Activated T-helper 2 cell treated with anti-CD3 and anti-CD28 coated beads, Interferon-gamma antibody, Interleukin-2, Interleukin-4, amounts not matched to agents 10 μg/mL and 5 μg/mL and 100 μg/mL, durations not matched to agents 14 hours and 24 hours and 36 hours (primary cell): ENCODE results near the gene RAB19. TPM values are rescaled to one million over a fixed set of nuclear protein-coding genes. Genes with fewer than 3 reads are reported as not detected.
"Not testable (repeated sequence)": the region's sequence is repeated elsewhere in the genome, so short reads cannot be mapped to it uniquely, and the experiment has no call there.

Experiments used
- DNase-seq: peaks from one replicate; pipeline ENCODE4 v3.0.0; 2021; ENCODE audit warnings: low spot score
- H3K27ac Mint-ChIP-seq: one replicate; pipeline ENCODE4 v1.8.0; 2021; ENCODE audit warnings: mixed read lengths
- H3K27me3 Mint-ChIP-seq: one replicate; pipeline ENCODE4 v1.8.0; 2021; ENCODE audit warnings: low read depth, mixed read lengths
- H3K36me3 Mint-ChIP-seq: one replicate; pipeline ENCODE4 v1.8.0; 2021; ENCODE audit warnings: low read depth, mixed read lengths
- H3K4me1 Mint-ChIP-seq: one replicate; pipeline ENCODE4 v1.8.0; 2021; ENCODE audit warnings: low read depth, mixed read lengths
- H3K4me3 Mint-ChIP-seq: one replicate; pipeline ENCODE4 v1.8.0; 2021; ENCODE audit warnings: low read depth, mild to moderate bottlenecking, moderate library complexity, mixed read lengths
- H3K9me3 Mint-ChIP-seq: one replicate; pipeline ENCODE4 v1.8.0; 2021; ENCODE audit warnings: mixed read lengths
- intact Hi-C: fragments of 100-400 bp; cut with micrococcal nuclease; formaldehyde crosslinking; loops from one replicate; pipeline ENCODE4 v1.15.1; 2023
- total RNA-seq: library from RNA; stranded (reverse); gene quantifications from 2 replicates; pipeline ENCODE4 v1.2.3, GENCODE V29; 2022

RAB19 gene
- total RNA-seq, 1 donor from 2014 or later = 12.5 TPM

GRCh38 chr7:140441519-140441918 lies 37.7 kb downstream of the RAB19 start:
- Mint-ChIP-seq H3K4me3 (no peak overlapping the region), H3K9me3 (no peaks in the 10 kb centered on the region), H3K27ac (no peak overlapping the region), H3K27me3 (no peaks in the 10 kb centered on the region), H3K36me3 (no peaks in the 10 kb centered on the region), H3K4me1 (peaks cover 13% of the 10 kb centered on the region)
- intact Hi-C loops = loop anchor here (5.0 kb wide), 1 partner anchor 36 kb away; the partner anchor contains the start of gene MKRN1
- DNase-seq = no peak

GRCh38 chr7:140446467-140446866 lies 42.6 kb downstream of the RAB19 start:
- H3K27me3 Mint-ChIP-seq = no peaks in the 10 kb centered on the region

GRCh38 chr7:140447841-140448240 lies 44.0 kb downstream of the RAB19 start:
- Mint-ChIP-seq H3K4me1 (peaks cover 56% of the 10 kb centered on the region), H3K36me3 (peaks cover 15% of the 10 kb centered on the region), H3K9me3 (no peaks in the 10 kb centered on the region), H3K4me3 (no peak overlapping the region), H3K27me3 (no peaks in the 10 kb centered on the region), H3K27ac (no peak overlapping the region)
- intact Hi-C loops = no loop called here
- no peak for DNase-seq

More at GRCh38 chr7:140446467-140446866, 42.6 kb downstream of the RAB19 start:
- Mint-ChIP-seq H3K4me1 (peaks cover 46% of the 10 kb centered on the region), H3K36me3 (peaks cover 4% of the 10 kb centered on the region), H3K9me3 (no peaks in the 10 kb centered on the region), H3K4me3 (no peak overlapping the region), H3K27ac (no peak overlapping the region)
- intact Hi-C loops = no loop called here
- DNase-seq = no peak

GRCh38 chr7:140448781-140449480 lies 45.1 kb downstream of the RAB19 start:
- Mint-ChIP-seq H3K4me3 (no peak overlapping the region), H3K9me3 (no peaks in the 10 kb centered on the region), H3K27ac (peak overlapping the region; percentile 44), H3K27me3 (no peaks in the 10 kb centered on the region), H3K4me1 (peaks cover 66% of the 10 kb centered on the region), H3K36me3 (peaks cover 24% of the 10 kb centered on the region)
- no peak for DNase-seq
- intact Hi-C loops = no loop called here

GRCh38 chr7:140451716-140452115 lies 47.9 kb downstream of the RAB19 start:
- Mint-ChIP-seq H3K4me1 (peaks cover 83% of the 10 kb centered on the region), H3K4me3 (no peak overlapping the region), H3K27ac (peak overlapping the region; percentile 68)

GRCh38 chr7:140453273-140453672 lies 49.4 kb downstream of the RAB19 start:
- DNase-seq = no peak
- H3K4me3 Mint-ChIP-seq = no peak overlapping the region
- intact Hi-C loops = loop anchor here (5.0 kb wide), 1 partner anchor 76 kb away; no protein-coding TSS in a partner anchor
- peaks cover 61% of the 10 kb centered on the region for H3K36me3 Mint-ChIP-seq
- H3K27me3 Mint-ChIP-seq = no peaks in the 10 kb centered on the region
- peaks cover 78% of the 10 kb centered on the region for H3K4me1 Mint-ChIP-seq
- H3K9me3 Mint-ChIP-seq = no peaks in the 10 kb centered on the region
- H3K27ac Mint-ChIP-seq = peak overlapping the region; percentile 54

More at GRCh38 chr7:140451716-140452115, 47.9 kb downstream of the RAB19 start:
- H3K27me3 Mint-ChIP-seq = no peaks in the 10 kb centered on the region
- peaks cover 52% of the 10 kb centered on the region for H3K36me3 Mint-ChIP-seq
- intact Hi-C loops = loop anchor here (2.0 to 5.0 kb wide), 2 partner anchors 61 to 74 kb away; no protein-coding TSS in a partner anchor
- H3K9me3 Mint-ChIP-seq = no peaks in the 10 kb centered on the region
- no peak for DNase-seq

- not testable (repeated sequence) for H3K4me3 Mint-ChIP-seq, DNase-seq, H3K27me3 Mint-ChIP-seq, H3K9me3 Mint-ChIP-seq
- H3K4me1 Mint-ChIP-seq = peaks cover 78% of the 10 kb centered on the region
- intact Hi-C loops = loop anchor here (5.0 kb wide), 1 partner anchor 77 kb away; no protein-coding TSS in a partner anchor
- peak overlapping the region; percentile 85 for H3K27ac Mint-ChIP-seq
- H3K36me3 Mint-ChIP-seq = peaks cover 67% of the 10 kb centered on the region
Measured at GRCh38 chr7:140453785-140454656, 50.2 kb downstream of the RAB19 start.

GRCh38 chr7:140454657-140455015 lies 50.8 kb downstream of the RAB19 start:
- DNase-seq = no peak
- Mint-ChIP-seq H3K4me1 (peaks cover 78% of the 10 kb centered on the region), H3K27me3 (no peaks in the 10 kb centered on the region), H3K36me3 (peaks cover 71% of the 10 kb centered on the region), H3K4me3 (no peak overlapping the region), H3K27ac (peak overlapping the region; percentile 85), H3K9me3 (no peaks in the 10 kb centered on the region)
- intact Hi-C loops = loop anchor here (5.0 kb wide), 1 partner anchor 77 kb away; no protein-coding TSS in a partner anchor

- Mint-ChIP-seq H3K27ac (peak overlapping the region; percentile 53), H3K4me1 (peaks cover 68% of the 10 kb centered on the region), H3K36me3 (peaks cover 73% of the 10 kb centered on the region), H3K4me3 (no peak overlapping the region), H3K27me3 (no peaks in the 10 kb centered on the region), H3K9me3 (no peaks in the 10 kb centered on the region)
- intact Hi-C loops = no loop called here
- DNase-seq = no peak
Measured at GRCh38 chr7:140455743-140456142, 51.9 kb downstream of the RAB19 start.

GRCh38 chr7:140456551-140457051 lies 52.7 kb downstream of the RAB19 start:
- Mint-ChIP-seq H3K4me3 (no peak overlapping the region), H3K9me3 (no peaks in the 10 kb centered on the region), H3K4me1 (peaks cover 62% of the 10 kb centered on the region), H3K36me3 (peaks cover 77% of the 10 kb centered on the region), H3K27ac (no peak overlapping the region), H3K27me3 (no peaks in the 10 kb centered on the region)
- intact Hi-C loops = no loop called here
- no peak for DNase-seq

GRCh38 chr7:140458201-140458600 lies 54.3 kb downstream of the RAB19 start:
- no peaks in the 10 kb centered on the region for H3K9me3 Mint-ChIP-seq
- H3K4me3 Mint-ChIP-seq = no peak overlapping the region
- no peak for DNase-seq
- intact Hi-C loops = no loop called here
- peaks cover 51% of the 10 kb centered on the region for H3K4me1 Mint-ChIP-seq
- H3K27me3 Mint-ChIP-seq = no peaks in the 10 kb centered on the region
- H3K36me3 Mint-ChIP-seq = peaks cover 71% of the 10 kb centered on the region
- H3K27ac Mint-ChIP-seq = no peak overlapping the region

- peaks cover 46% of the 10 kb centered on the region for H3K4me1 Mint-ChIP-seq
- H3K9me3 Mint-ChIP-seq = no peaks in the 10 kb centered on the region
- DNase-seq = no peak
- H3K36me3 Mint-ChIP-seq = peaks cover 68% of the 10 kb centered on the region
- intact Hi-C loops = no loop called here
- peak overlapping the region; percentile 16 for H3K27ac Mint-ChIP-seq
- no peak overlapping the region for H3K4me3 Mint-ChIP-seq
- no peaks in the 10 kb centered on the region for H3K27me3 Mint-ChIP-seq
Measured at GRCh38 chr7:140458916-140459315, 55.1 kb downstream of the RAB19 start.
